ENCODE data around the gene ZNF93. TPM values are rescaled to one million over a fixed set of nuclear protein-coding genes. Genes with fewer than 3 reads are reported as not detected.

ZNF93 gene
- total RNA-seq, 2 experiments from 2014 or later = 4.4 to 5.4 TPM

DNA sequence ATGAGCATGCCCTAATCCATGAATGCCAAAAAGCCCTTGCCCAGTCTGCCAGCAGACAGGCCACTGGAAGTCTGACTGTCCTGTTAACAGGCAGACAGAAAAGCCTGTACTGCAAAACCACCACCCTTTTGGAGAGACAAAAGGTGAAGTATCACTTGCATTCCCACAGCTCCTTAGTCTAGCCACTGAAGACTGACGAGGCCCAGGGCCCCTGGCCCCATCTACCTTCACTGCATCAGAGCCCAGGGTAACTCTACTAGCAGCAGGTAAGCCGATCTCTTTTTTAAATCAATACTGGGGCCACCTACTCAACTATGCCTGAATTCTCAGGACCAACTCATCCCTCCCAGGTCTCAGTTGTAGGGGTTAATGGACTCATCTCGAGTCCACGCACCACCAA, 45.5 kb downstream of the ZNF93 start:
- Mint-ChIP-seq H3K27me3 (peaks cover 5% of the 10 kb centered on the region), H3K4me1 (ENCODE audit: low read depth) (no peaks in the 10 kb centered on the region), H3K4me3 (no peak overlapping the region), H3K36me3 (ENCODE audit: low read depth) (no peaks in the 10 kb centered on the region), H3K9me3 (peaks cover 11% of the 10 kb centered on the region), H3K27ac (no peak overlapping the region)
- ATAC-seq (ENCODE audit: poor library complexity) (no peak), DNase-seq (no peak)
- peaks cover 9 to 15% of the 10 kb centered on the region in 2 experiments for H3K9me3 ChIP-seq (ENCODE audit: control insufficient read depth in 1 of 2, insufficient read depth in 1 of 2, low read length in 2 of 2)
- POLR2A ChIA-PET = no interaction called here
- CTCF ChIA-PET = no interaction called here
- no peak overlapping the region for H3K27ac ChIP-seq (ENCODE audit: low read depth in 1 of 2, low read length in 2 of 2)
- no peak overlapping the region for H3K4me3 ChIP-seq (ENCODE audit: low read length)
- H3K27me3 ChIP-seq (ENCODE audit: control insufficient read depth in 1 of 2, insufficient read depth in 2 of 2, low read length in 2 of 2) = peaks cover 0 to 8% of the 10 kb centered on the region in 2 experiments
- TF ChIP-seq, protein P1, sequence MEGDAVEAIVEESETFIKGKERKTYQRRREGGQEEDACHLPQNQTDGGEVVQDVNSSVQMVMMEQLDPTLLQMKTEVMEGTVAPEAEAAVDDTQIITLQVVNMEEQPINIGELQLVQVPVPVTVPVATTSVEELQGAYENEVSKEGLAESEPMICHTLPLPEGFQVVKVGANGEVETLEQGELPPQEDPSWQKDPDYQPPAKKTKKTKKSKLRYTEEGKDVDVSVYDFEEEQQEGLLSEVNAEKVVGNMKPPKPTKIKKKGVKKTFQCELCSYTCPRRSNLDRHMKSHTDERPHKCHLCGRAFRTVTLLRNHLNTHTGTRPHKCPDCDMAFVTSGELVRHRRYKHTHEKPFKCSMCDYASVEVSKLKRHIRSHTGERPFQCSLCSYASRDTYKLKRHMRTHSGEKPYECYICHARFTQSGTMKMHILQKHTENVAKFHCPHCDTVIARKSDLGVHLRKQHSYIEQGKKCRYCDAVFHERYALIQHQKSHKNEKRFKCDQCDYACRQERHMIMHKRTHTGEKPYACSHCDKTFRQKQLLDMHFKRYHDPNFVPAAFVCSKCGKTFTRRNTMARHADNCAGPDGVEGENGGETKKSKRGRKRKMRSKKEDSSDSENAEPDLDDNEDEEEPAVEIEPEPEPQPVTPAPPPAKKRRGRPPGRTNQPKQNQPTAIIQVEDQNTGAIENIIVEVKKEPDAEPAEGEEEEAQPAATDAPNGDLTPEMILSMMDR (IDR thresholded peaks at IDR 0.05) = no peak
- H3K4me1 ChIP-seq (ENCODE audit: insufficient read depth, low read length) = no peaks in the 10 kb centered on the region
- no peaks in the 10 kb centered on the region for H3K36me3 ChIP-seq (ENCODE audit: insufficient read depth, low read length)
- intact Hi-C loops (cut with DNase I, micrococcal nuclease) = loop anchor here in 1 of 2 experiments (5.0 kb wide), 1 partner anchor 39 kb away; no protein-coding TSS in a partner anchor

DNA sequence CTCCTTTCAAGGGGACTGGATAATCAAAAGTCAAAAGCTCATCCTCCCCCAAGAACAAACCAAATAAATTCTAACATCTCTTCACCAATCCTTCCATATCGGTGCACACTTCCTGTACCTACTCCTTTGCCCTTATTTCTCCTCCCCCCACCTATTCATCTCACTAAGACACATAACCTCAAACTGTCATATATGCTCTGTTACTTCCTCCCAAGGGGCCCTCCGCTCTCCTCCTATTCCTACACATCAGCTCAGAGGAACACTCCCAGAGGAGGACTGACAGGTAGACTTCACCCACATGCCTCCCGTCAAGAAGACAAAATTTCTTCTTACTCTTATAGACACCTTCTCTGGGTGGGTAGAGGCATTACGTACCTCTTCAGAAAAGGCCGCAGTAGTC, 48.1 kb downstream of the ZNF93 start:
- H3K4me1 ChIP-seq (ENCODE audit: insufficient read depth, low read length) = no peaks in the 10 kb centered on the region
- intact Hi-C loops (cut with DNase I, micrococcal nuclease) = loop anchor here in 1 of 2 experiments (5.0 kb wide), 1 partner anchor 41 kb away; no protein-coding TSS in a partner anchor
- no peak overlapping the region for H3K4me3 Mint-ChIP-seq
- H3K27ac Mint-ChIP-seq = no peak overlapping the region
- no peaks in the 10 kb centered on the region for H3K36me3 ChIP-seq (ENCODE audit: insufficient read depth, low read length)
- no peak overlapping the region for H3K4me3 ChIP-seq (ENCODE audit: low read length)
- DNase-seq (no peak), ATAC-seq (ENCODE audit: poor library complexity) (no peak)
- H3K27me3 Mint-ChIP-seq = peaks cover 5% of the 10 kb centered on the region
- H3K36me3 Mint-ChIP-seq (ENCODE audit: low read depth) = no peaks in the 10 kb centered on the region
- peaks cover 3% of the 10 kb centered on the region for H3K9me3 Mint-ChIP-seq
- peaks cover 0 to 15% of the 10 kb centered on the region in 2 experiments for H3K9me3 ChIP-seq (ENCODE audit: control insufficient read depth in 1 of 2, insufficient read depth in 1 of 2, low read length in 2 of 2)
- peaks cover 0 to 8% of the 10 kb centered on the region in 2 experiments for H3K27me3 ChIP-seq (ENCODE audit: control insufficient read depth in 1 of 2, insufficient read depth in 2 of 2, low read length in 2 of 2)
- TF ChIP-seq, protein P1 (IDR thresholded peaks at IDR 0.05) = no peak
- no peak overlapping the region for H3K27ac ChIP-seq (ENCODE audit: low read depth in 1 of 2, low read length in 2 of 2)
- ChIA-PET POLR2A (no interaction called here), CTCF (no interaction called here)
- H3K4me1 Mint-ChIP-seq (ENCODE audit: low read depth) = no peaks in the 10 kb centered on the region

DNA sequence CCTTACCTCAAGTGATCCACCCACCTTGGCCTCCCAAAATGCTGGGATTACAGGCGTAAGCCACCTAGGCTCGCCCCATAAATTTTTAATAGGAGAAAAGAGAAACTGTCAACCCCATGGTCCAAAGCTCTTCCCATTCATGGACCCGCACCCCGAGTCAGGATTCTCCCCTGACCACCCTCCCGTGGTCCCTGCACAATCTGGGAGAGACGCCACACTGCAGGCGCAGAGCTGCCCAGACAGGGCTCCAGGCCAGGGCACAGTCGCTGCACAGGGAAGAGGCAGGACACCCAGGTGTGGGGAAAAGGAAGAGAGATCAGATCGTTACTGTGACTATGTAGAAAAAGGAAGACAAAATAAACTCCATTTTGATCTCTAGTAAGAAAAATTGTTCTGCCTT, 54.5 kb downstream of the ZNF93 start:
- no peaks in the 10 kb centered on the region for H3K27me3 Mint-ChIP-seq
- intact Hi-C loops (cut with DNase I, micrococcal nuclease) = loop anchor here (5.0 kb wide), 3 partner anchors 208 to 328 kb away; partner anchors contain the start of genes LPAR2 (in 1 of the 2) and ZNF101 (in 1 of the 2)
- H3K4me3 ChIP-seq (ENCODE audit: low read length) = no peak overlapping the region

More for the DNA sequence above, 54.5 kb downstream of the ZNF93 start:
- Histone ChIP-seq H3K4me1 (ENCODE audit: insufficient read depth, low read length) (peaks cover 6% of the 10 kb centered on the region), H3K27ac (ENCODE audit: low read depth in 1 of 2, low read length in 2 of 2) (no peak overlapping the region), H3K9me3 (ENCODE audit: control insufficient read depth in 1 of 2, insufficient read depth in 1 of 2, low read length in 2 of 2) (no peaks in the 10 kb centered on the region), H3K27me3 (ENCODE audit: control insufficient read depth in 1 of 2, insufficient read depth in 2 of 2, low read length in 2 of 2) (no peaks in the 10 kb centered on the region), H3K36me3 (ENCODE audit: insufficient read depth, low read length) (no peaks in the 10 kb centered on the region)
- no peaks in the 10 kb centered on the region for H3K4me1 Mint-ChIP-seq (ENCODE audit: low read depth)
- DNase-seq (no peak), ATAC-seq (ENCODE audit: poor library complexity) (no peak)
- POLR2A ChIA-PET = no interaction called here
- no peaks in the 10 kb centered on the region for H3K36me3 Mint-ChIP-seq (ENCODE audit: low read depth)
- TF ChIP-seq, protein P1 (IDR thresholded peaks at IDR 0.05) = no peak
- no peak overlapping the region for H3K4me3 Mint-ChIP-seq
- H3K9me3 Mint-ChIP-seq = no peaks in the 10 kb centered on the region
- CTCF ChIA-PET = interaction anchor here (0.6 kb wide), 1 partner anchor 288 kb away, joined by 5 read pairs; no protein-coding TSS in a partner anchor
- H3K27ac Mint-ChIP-seq = no peak overlapping the region
